VCaP (cell line): Measurements from ENCODE around the gene TRPC6.

Source experiments
- H3K27ac ChIP-seq: fragments of 450-650 bp; 2 replicates; pipeline ENCODE4 v1.5.1; 2017
- CTCF ChIP-seq: fragments of 450-650 bp; conservative IDR thresholded peaks from 2 replicates; pipeline ENCODE4 v1.5.1; 2017; ENCODE audit warnings: mild to moderate bottlenecking, moderate library complexity

TRPC6 gene

GRCh38 chr11:101566626-101567025 is 17.2 kb downstream of the TRPC6 start:
- no peak for TF ChIP-seq CTCF

DNA sequence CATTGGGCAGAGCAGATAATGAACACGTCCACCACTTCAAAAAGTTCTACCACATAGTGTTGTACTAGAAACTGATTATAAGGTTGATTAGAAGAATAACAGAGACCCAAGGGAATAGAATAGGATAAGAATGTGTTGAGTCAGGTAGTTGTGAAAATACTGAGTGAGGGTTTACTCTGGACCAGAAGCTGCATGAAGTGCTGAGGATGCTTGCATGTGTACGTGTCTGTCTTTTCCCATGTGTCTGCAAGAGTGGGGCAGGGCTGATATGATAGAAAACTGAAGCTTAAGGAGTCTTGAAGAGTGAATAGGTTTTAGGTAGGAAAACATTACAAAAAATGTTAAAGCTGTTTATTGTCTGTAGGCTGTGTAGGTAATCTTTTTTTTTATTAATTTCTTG is 20.6 kb downstream of the TRPC6 start:
- no peak overlapping the region for H3K27ac ChIP-seq
- no peak for TF ChIP-seq CTCF

More at GRCh38 chr11:101566626-101567025, 17.2 kb downstream of the TRPC6 start:
- no peak overlapping the region for H3K27ac ChIP-seq

DNA sequence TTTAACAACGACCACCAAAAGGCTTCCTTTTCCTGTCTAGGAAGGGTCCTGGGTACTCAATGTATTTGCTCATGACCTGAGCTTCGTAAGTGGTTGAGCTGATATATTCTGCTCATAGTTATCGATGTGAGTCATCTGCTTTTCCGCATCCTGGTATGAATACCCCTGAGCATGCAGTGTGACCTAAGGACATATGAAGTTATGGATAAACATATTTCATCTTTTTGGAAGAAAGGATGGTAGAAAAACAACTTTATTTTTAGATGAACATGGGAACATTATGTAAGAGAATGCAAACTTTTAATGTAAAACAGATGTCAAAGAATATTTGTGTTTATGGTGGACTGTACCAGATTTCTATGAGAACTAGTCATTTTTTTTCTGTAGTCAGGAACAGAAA is 28.4 kb downstream of the TRPC6 start:
- H3K27ac ChIP-seq = no peak overlapping the region
- TF ChIP-seq CTCF = no peak

GRCh38 chr11:101553891-101554292 is 29.9 kb downstream of the TRPC6 start:
- no peak for TF ChIP-seq CTCF
- no peak overlapping the region for H3K27ac ChIP-seq

DNA sequence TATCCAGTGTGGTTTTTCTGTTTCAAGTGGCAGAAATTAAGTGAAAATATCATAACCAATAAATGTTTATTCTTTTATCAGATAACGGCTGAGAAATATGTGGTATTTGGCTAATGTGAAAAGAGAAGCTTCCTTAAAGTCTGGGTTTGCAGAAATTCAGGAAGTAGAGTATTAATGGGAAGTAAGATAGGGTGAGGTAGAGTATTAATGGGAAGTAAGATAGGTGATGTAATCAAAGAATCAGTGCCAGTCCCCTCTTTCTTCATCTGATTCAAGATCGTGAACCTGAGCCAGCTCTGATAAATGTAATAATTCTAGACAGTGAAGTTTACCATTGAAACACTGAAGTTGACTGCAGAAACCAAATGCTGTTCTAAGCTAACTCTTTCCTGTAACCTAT is 30.9 kb downstream of the TRPC6 start:
- no peak overlapping the region for H3K27ac ChIP-seq
- TF ChIP-seq CTCF = no peak

DNA sequence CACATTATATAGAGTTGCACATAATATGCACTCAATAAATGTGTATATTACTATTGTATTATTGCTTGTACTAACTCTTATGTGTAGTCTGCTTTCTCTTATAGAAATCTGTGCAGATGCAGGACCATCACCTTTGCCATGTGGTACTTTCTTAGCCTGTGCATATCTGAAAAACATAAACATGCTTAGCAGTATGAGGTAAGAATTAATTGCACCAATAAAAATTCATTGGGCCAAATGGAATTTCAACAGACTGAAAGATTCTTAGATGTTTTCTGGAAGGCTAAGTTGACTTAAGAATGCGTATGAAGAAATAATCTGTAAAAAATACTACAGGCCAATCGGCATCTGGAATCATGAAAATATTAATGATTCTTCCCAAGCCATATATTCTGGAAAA is 55.3 kb downstream of the TRPC6 start:
- H3K27ac ChIP-seq = no peak overlapping the region
- no peak for TF ChIP-seq CTCF

- H3K27ac ChIP-seq = no peak overlapping the region
- no peak for TF ChIP-seq CTCF
Observed at GRCh38 chr11:101523634-101524260, 60.1 kb downstream of the TRPC6 start.
